GM21390 (cell line): Measurements from ENCODE around the gene PTPRM.

Experiments
- ATAC-seq: cut with Tn5 transposase; IDR thresholded peaks from one replicate; pipeline ENCODE4 v1.9.1; 2021; ENCODE audit not compliant: unreplicated experiment

PTPRM gene

GRCh38 chr18:7567474-7568425 is 634 bp downstream of the PTPRM start:
- ATAC-seq, result no peak

GRCh38 chr18:7568426-7568825 is 1.3 kb downstream of the PTPRM start:
- ATAC-seq, result no peak

- no peak for ATAC-seq
Observed at GRCh38 chr18:7571626-7572025, 4.5 kb downstream of the PTPRM start.

GRCh38 chr18:7572822-7573221 is 5.7 kb downstream of the PTPRM start:
- ATAC-seq, result no peak

GRCh38 chr18:7575465-7576028 is 8.4 kb downstream of the PTPRM start:
- ATAC-seq, result no peak

GRCh38 chr18:7576077-7576476 is 9.0 kb downstream of the PTPRM start:
- ATAC-seq, result no peak

- ATAC-seq, result no peak
Observed at GRCh38 chr18:7576685-7577084, 9.6 kb downstream of the PTPRM start.

- ATAC-seq, result no peak
Observed at GRCh38 chr18:7577706-7578105, 10.6 kb downstream of the PTPRM start.

GRCh38 chr18:7579176-7579917 is 12.2 kb downstream of the PTPRM start:
- no peak for ATAC-seq

- ATAC-seq, result no peak
Observed at GRCh38 chr18:7579918-7580542, 12.9 kb downstream of the PTPRM start.

- no peak for ATAC-seq
Observed at GRCh38 chr18:7584646-7585275, 17.6 kb downstream of the PTPRM start.

- no peak for ATAC-seq
Observed at GRCh38 chr18:7585276-7585670, 18.2 kb downstream of the PTPRM start.

GRCh38 chr18:7586379-7586778 is 19.3 kb downstream of the PTPRM start:
- no peak for ATAC-seq

- no peak for ATAC-seq
Observed at GRCh38 chr18:7590826-7591560, 23.9 kb downstream of the PTPRM start.

GRCh38 chr18:7592305-7593071 is 25.4 kb downstream of the PTPRM start:
- no peak for ATAC-seq

- no peak for ATAC-seq
Observed at GRCh38 chr18:7593218-7593819, 26.2 kb downstream of the PTPRM start.

GRCh38 chr18:7596147-7596546 is 29.0 kb downstream of the PTPRM start:
- ATAC-seq, result no peak

- no peak for ATAC-seq
Observed at GRCh38 chr18:7597500-7597899, 30.4 kb downstream of the PTPRM start.
